Keratinocyte (primary cell): ENCODE results near the gene COPG2.

Experiments
- EZH2 ChIP-seq: IDR thresholded peaks from one replicate; pipeline ENCODE4 v1.6.1; 2012; ENCODE audit warnings: inconsistent platforms, mild to moderate bottlenecking, low read length, moderate library complexity
- TF ChIP-seq, protein P1 (sequence below), 3 experiments: IDR thresholded peaks in 1 of 3; conservative IDR thresholded peaks in 1 of 3; optimal IDR thresholded peaks in 1 of 3; 2 replicates in 2 of 3; 3 replicates in 1 of 3; pipeline versions ENCODE3 to v1.5.1; 2011; ENCODE audit warnings: low read length in 3 of 3, mild to moderate bottlenecking in 3 of 3, moderate library complexity in 2 of 3, control low read depth in 1 of 3, inconsistent platforms in 1 of 3; ENCODE audit not compliant: insufficient read depth in 2 of 3; ENCODE audit errors: extremely low read depth in 1 of 3

DNA sequence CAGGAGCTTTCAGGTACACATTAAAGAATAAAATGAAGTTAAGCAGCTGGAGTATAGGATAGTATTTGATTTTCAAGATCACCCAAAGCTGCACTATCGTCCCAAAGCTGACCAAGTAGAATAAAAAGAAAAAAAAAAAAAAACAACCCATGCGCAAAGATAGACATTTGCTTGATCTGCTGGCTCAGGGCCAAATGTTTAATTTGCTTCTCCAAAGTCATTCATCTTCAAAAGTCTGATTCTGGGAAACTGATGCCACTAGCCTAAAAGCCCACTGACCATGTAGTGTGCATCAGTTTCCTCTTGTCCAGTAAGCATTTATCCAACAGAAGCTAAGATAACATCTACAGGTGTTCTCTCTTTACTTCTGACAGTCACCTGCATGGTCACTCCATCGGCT is 162.2 kb downstream of the COPG2 start:
- TF ChIP-seq, protein P1, sequence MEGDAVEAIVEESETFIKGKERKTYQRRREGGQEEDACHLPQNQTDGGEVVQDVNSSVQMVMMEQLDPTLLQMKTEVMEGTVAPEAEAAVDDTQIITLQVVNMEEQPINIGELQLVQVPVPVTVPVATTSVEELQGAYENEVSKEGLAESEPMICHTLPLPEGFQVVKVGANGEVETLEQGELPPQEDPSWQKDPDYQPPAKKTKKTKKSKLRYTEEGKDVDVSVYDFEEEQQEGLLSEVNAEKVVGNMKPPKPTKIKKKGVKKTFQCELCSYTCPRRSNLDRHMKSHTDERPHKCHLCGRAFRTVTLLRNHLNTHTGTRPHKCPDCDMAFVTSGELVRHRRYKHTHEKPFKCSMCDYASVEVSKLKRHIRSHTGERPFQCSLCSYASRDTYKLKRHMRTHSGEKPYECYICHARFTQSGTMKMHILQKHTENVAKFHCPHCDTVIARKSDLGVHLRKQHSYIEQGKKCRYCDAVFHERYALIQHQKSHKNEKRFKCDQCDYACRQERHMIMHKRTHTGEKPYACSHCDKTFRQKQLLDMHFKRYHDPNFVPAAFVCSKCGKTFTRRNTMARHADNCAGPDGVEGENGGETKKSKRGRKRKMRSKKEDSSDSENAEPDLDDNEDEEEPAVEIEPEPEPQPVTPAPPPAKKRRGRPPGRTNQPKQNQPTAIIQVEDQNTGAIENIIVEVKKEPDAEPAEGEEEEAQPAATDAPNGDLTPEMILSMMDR (optimal IDR thresholded peaks at IDR 0.05 in 1 of 3, IDR thresholded peaks at IDR 0.05 in 1 of 3, conservative IDR thresholded peaks at IDR 0.05 in 1 of 3; ENCODE audit: extremely low read depth in 1 of 3, insufficient read depth in 2 of 3, low read length in 3 of 3): no peak
- TF ChIP-seq EZH2: no peak
